ENCODE data around the gene FBXW2. TPM values are rescaled to one million over a fixed set of nuclear protein-coding genes. Genes with fewer than 3 reads are reported as not detected.

Gene FBXW2
- total RNA-seq, 1 experiment from 2014 or later = 46.0 TPM

GRCh38 chr9:120774719-120775118 lies 18.5 kb downstream of the FBXW2 start:
- H3K36me3 ChIP-seq (ENCODE audit: control insufficient read depth, insufficient read depth, low read length) = peaks cover 10% of the 10 kb centered on the region
- H3K9me3 ChIP-seq (ENCODE audit: control insufficient read depth, insufficient read depth, low read depth, low read length) = no peaks in the 10 kb centered on the region
- TF ChIP-seq POLR2AphosphoS5 (IDR thresholded peaks at IDR 0.05; ENCODE audit: low read depth, low read length) (no peak), TCF7L2 (IDR thresholded peaks at IDR 0.05; ENCODE audit: low read depth, low read length) (no peak), REST (IDR thresholded peaks at IDR 0.05; ENCODE audit: insufficient read depth in 1 of 2, low read depth in 2 of 2, low read length in 1 of 2) (no peak), SIN3A (IDR thresholded peaks at IDR 0.05; ENCODE audit: borderline replicate concordance, insufficient read depth, low read depth, low read length) (no peak), CTCF (IDR thresholded peaks at IDR 0.05) (no peak)
- no peaks in the 10 kb centered on the region for H3K27me3 ChIP-seq (ENCODE audit: control insufficient read depth, insufficient read depth, low read length)
- CTCF ChIA-PET = interaction anchor here (0.6 to 0.7 kb wide), 3 partner anchors 87 to 512 kb away, joined by 4 to 5 read pairs (median 5); no protein-coding TSS in a partner anchor
- ATAC-seq (no peak), DNase-seq (ENCODE audit: low read depth, low spot score) (no peak)
- in situ Hi-C loops (cut with HindIII; ENCODE audit: low pct_unique_long_range_greater_than_20kb, low sequenced_read_pairs) (no loop called here), intact Hi-C loops (cut with micrococcal nuclease; ENCODE audit: unreplicated experiment) (no loop called here)
- no peaks in the 10 kb centered on the region for H3K4me1 ChIP-seq (ENCODE audit: control insufficient read depth, insufficient read depth, low read length)
- POLR2A ChIA-PET = no interaction called here
- no peak overlapping the region for H3K27ac ChIP-seq (ENCODE audit: low read length)
- H3K4me3 ChIP-seq (ENCODE audit: low read depth in 2 of 2, low read length in 2 of 2) = no peak overlapping the region
- no TSS peak for BruUV-seq (replicated peaks)

- CTCF ChIA-PET = interaction anchor here (0.6 kb wide), 1 partner anchor 70 kb away, joined by 3 read pairs; no protein-coding TSS in a partner anchor
- intact Hi-C loops (cut with micrococcal nuclease; ENCODE audit: unreplicated experiment) = no loop called here
- no TSS peak for BruUV-seq (replicated peaks)
Measured at GRCh38 chr9:120773256-120773655, 20.0 kb downstream of the FBXW2 start.

More at GRCh38 chr9:120773256-120773655, 20.0 kb downstream of the FBXW2 start:
- Histone ChIP-seq H3K4me3 (ENCODE audit: low read depth in 2 of 2, low read length in 2 of 2) (no peak overlapping the region), H3K27ac (ENCODE audit: low read length) (no peak overlapping the region), H3K9me3 (ENCODE audit: control insufficient read depth, insufficient read depth, low read depth, low read length) (no peaks in the 10 kb centered on the region), H3K4me1 (ENCODE audit: control insufficient read depth, insufficient read depth, low read length) (no peaks in the 10 kb centered on the region), H3K36me3 (ENCODE audit: control insufficient read depth, insufficient read depth, low read length) (peaks cover 10% of the 10 kb centered on the region), H3K27me3 (ENCODE audit: control insufficient read depth, insufficient read depth, low read length) (no peaks in the 10 kb centered on the region)
- in situ Hi-C loops (cut with HindIII; ENCODE audit: low pct_unique_long_range_greater_than_20kb, low sequenced_read_pairs) = no loop called here
- ATAC-seq (no peak), DNase-seq (ENCODE audit: low read depth, low spot score) (no peak)
- POLR2A ChIA-PET = no interaction called here
- TF ChIP-seq TCF7L2 (IDR thresholded peaks at IDR 0.05; ENCODE audit: low read depth, low read length) (no peak), REST (IDR thresholded peaks at IDR 0.05; ENCODE audit: insufficient read depth in 1 of 2, low read depth in 2 of 2, low read length in 1 of 2) (no peak), SIN3A (IDR thresholded peaks at IDR 0.05; ENCODE audit: borderline replicate concordance, insufficient read depth, low read depth, low read length) (no peak), POLR2AphosphoS5 (IDR thresholded peaks at IDR 0.05; ENCODE audit: low read depth, low read length) (no peak), CTCF (IDR thresholded peaks at IDR 0.05) (no peak)
